HG02973 (cell line): ENCODE measurements around the gene PLCL2.
"Not testable (repeated sequence)": the region's sequence is repeated elsewhere in the genome, so short reads cannot be mapped to it uniquely, and the experiment has no call there.

Source experiments
- ATAC-seq: cut with Tn5 transposase; IDR thresholded peaks from one replicate; pipeline ENCODE4 v1.9.1; 2021; ENCODE audit warnings: moderate library complexity; ENCODE audit not compliant: unreplicated experiment

PLCL2 gene

GRCh38 chr3:16950282-16950681, 65.5 kb downstream of the PLCL2 start:
- ATAC-seq = no peak

DNA sequence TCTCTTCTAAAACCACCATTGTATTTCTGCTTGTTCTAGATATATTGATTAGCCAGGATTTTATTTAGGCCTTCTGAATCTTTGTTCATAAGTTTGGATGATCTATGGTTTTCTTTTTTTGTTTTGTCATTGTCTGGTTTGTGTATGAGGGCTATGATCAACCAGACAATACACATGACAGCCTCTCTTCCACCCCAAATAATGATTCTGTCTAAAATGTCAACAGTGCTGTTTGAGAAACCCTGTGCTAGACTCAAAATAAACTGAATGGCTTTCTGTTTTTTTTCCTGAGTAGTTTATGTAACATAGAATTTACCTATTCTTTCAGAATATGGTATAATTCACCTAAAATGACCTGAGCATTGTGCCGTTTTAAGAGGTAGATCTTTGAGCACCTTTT, 66.1 kb downstream of the PLCL2 start:
- ATAC-seq = no peak

GRCh38 chr3:16957852-16958251, 73.1 kb downstream of the PLCL2 start:
- not testable (repeated sequence) for ATAC-seq

DNA sequence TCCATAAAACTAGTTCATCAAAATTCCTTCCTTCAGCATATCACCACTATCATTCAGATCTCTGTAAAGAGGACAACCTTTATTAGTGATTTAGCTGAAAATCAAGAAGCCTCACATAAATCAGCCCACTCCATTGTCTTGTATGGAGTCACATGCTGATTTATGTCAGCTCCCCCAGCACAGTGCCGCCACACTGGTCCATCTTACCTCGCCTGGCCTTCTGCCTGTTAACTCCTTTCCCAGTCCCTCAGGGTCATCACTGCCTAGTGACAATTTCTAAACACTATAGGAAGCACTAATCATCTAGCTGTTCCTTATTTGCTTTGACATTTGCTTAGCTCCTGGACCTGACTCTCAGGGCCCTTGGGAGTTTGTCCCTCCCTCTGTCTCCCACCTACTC, 75.4 kb downstream of the PLCL2 start:
- ATAC-seq = no peak

DNA sequence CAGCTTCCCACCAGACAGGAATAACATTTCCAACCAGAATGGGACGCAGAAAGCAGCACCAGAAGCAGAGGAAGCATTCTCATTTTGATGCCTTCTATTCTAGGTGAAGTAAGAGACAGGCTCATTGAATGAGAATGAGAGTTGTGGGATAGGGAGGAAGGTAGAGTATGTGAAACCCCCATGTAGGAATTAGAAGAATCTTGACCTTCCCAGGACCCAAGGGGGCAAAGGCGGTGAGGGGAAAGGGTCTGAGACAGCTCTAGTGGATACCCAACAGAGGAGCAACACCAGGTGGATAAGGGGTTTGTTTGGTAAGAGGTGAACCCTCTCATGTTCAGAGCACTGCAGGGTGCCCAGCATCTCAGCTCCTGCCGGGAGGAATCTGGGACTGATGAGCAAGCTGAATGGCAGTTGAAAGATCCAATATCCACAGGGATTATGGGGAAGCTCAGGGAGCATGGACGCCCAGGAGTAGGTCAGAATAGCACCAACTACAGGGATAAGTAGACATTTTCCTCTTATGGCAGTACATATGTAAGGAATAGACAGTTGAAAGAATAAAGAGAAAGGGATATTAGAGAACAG, 77.0 kb downstream of the PLCL2 start:
- no peak for ATAC-seq

- no peak for ATAC-seq
These were observed 90.3 kb downstream of the PLCL2 start for GRCh38 chr3:16975083-16975482.

DNA sequence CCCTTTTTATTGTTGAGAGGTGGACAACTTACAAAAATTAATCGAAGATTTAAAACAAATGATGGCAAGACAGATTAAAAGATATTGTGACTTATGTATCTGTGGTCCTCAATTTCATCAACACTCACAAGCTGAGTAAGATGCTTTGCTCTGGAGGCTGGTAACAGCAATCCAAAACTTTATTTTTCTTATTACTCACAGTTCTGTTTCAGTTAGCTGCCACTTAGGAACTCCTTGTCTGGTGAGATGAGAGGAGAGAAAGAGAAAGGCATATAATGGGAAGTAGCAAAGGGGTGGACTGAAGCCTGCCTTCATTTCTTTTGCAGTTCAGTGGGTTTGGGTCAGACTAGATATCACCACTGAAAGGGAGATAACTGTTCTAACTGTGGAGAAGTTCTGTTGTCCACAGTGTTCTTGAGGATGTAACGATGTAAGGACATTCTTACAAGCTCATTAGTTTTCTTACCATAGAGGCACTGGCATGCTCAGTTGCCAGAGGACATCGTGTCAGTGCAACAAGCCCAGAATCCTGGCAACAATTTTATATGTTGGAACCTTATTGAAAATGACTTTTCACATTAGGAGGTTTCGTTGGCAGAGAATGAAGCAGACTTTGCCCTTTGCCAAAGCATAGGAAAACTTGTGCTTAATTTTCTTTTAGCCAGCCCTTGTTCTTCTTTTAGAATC, 93.6 kb downstream of the PLCL2 start:
- ATAC-seq = no peak

GRCh38 chr3:16978921-16979271, 94.1 kb downstream of the PLCL2 start:
- no peak for ATAC-seq

- ATAC-seq = not testable (repeated sequence)
These were observed 95.2 kb downstream of the PLCL2 start for GRCh38 chr3:16979769-16980515.

DNA sequence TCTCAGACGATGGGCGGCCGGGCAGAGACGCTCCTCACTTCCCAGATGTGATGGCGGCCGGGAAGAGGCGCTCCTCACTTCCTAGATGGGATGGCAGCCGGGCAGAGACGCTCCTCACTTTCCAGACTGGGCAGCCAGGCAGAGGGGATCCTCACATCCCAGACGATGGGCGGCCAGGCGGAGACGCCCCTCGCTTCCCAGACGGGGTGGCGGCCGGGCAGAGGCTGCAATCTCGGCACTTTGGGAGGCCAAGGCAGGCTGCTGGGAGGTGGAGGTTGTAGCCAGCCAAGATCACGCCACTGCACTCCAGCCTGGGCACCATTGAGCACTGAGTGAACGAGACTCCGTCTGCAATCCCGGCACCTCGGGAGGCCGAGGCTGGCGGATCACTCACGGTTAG, 95.8 kb downstream of the PLCL2 start:
- ATAC-seq = not testable (repeated sequence)

- no peak for ATAC-seq
These were observed 97.7 kb downstream of the PLCL2 start for GRCh38 chr3:16982460-16982859.

DNA sequence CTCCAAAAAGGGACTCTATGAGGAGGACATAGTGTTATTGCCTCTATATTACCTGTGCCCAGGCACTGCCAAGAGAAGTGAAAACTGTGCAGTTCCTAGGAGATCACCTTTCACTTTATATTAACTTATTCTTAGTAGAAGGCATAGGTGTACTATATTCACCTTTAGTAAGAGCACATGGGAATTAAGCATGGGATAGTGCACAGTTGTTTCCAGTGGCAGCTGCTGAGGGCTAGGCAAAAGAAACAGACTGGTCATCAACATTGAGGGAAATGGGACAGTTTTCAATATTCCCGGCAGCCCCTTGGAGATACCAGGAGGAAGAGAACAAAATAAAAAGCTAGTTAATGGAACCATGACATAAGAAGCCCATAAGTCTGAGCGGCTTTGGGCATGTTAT, 100.9 kb downstream of the PLCL2 start:
- no peak for ATAC-seq

DNA sequence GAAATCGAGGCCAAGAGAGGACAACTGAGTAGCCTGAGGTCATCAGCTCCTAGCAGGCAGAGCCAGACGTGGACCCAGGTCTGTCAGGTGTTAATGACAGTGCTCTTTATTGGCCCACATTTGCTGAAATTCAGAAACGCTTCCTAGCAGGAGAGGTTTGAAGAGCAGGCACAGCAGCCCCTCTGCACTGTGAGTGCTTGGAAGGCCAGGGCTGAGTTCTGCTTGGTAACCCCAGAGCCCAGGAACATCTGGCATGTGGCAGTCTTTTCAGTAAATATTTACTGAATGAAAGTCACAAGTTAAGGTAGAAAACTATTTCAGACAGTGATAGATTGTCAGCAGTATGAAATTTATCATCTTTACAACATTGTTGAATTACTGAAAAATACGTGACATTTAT, 102.4 kb downstream of the PLCL2 start:
- no peak for ATAC-seq

GRCh38 chr3:16990163-16990562, 105.4 kb downstream of the PLCL2 start:
- ATAC-seq = no peak

DNA sequence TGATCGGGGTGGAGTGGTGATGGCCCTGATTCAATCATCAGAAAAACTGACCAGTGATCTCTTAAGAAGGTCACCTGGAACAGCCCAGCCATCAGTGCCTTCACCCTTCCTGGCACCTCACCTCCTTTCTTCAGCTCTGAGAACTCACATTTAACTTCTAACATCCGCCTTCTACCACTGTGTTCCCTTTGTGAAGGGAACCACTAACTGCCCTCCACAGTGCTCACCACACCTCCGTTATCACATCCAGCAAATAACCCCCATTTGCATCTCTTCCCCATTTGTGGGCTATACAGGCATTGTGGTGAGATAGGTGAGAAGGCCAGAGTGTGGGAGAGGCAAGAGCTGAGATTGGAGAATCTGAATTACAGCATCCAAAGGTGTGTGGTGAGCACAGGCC, 107.4 kb downstream of the PLCL2 start:
- no peak for ATAC-seq

- ATAC-seq = no peak
These were observed 108.5 kb downstream of the PLCL2 start for GRCh38 chr3:16993227-16993626.

DNA sequence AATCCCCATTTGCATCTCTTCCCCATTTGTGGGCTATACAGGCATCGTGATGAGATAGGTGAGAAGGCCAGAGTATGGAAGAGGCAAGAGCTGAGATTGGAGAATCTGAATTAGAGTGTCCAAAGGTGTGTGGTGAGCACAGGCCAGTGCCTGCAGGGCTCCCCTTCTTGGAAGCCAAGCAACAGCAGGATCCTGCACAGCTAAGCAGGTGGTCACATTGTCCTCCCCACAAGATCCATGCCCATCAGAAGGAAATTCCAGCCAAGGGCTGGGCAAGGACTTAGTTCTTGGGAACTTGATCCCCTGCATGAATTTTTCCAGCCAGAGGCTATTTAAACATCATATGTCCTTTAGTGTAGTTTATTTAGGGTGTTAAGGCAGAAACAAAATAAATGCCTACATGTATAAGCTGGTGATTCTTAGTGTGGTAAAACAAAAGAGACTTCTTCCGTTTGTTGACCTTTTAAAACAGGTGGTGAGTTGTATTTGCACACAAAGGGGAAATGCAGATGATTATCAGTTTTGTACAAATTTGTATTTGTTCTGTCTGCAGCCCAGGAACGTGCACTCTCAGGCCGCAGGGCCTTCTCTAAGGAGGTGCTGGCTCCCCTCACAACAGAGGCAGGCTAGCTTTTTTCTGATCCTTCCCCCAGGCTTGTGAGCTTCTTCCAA, 110.2 kb downstream of the PLCL2 start:
- no peak for ATAC-seq

- no peak for ATAC-seq
These were observed 110.8 kb downstream of the PLCL2 start for GRCh38 chr3:16995601-16996000.

DNA sequence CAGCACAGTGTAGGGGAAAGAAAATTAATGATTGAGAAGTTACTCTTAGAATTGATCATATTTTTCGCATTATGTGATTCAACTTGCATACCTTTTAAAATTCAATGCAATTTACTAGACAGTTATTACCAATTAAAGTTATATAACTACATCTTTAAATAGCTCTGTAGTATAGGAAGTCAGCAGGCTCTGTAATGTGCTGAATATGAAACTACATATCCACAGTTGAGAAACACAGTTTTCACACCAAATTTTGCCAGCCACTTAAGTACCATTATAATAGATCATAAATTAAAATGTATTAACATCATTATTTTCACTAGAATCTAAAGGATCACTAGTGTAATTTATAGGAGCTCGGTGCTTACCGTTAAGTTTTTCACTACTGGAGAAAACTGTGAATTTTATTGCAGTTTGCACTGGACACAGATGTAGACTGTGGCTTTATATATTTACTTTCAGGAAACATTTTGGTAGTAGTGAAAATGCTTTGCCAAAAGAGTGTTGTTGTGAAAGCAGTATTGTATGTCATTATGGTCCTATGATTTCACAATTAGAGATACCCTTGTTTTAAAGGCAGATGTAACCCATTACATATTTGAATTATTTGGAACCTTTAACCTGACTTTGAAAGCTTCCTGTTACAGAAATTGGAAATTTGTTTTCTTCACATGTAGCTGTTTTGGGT, 113.6 kb downstream of the PLCL2 start:
- ATAC-seq = no peak

- ATAC-seq = no peak
These were observed 114.4 kb downstream of the PLCL2 start for GRCh38 chr3:16999161-16999560.

- ATAC-seq = no peak
These were observed 115.1 kb downstream of the PLCL2 start for GRCh38 chr3:16999871-17000270.
